HEK293 (cell line): ENCODE data around the gene RIMS4.

Experiments used
- OSR2 ChIP-seq: fragments of 450-650 bp; formaldehyde crosslinking; IDR thresholded peaks from 2 replicates; pipeline ENCODE4 v1.5.1; 2016; ENCODE audit warnings: missing biosample characterization, missing genetic modification characterization
- ZNF311 ChIP-seq: fragments of 450-650 bp; formaldehyde crosslinking; IDR thresholded peaks from 2 replicates; pipeline ENCODE4 v1.5.1; 2017; ENCODE audit warnings: missing biosample characterization, missing genetic modification characterization, borderline replicate concordance
- TF ChIP-seq, protein P1 (sequence below): fragments of 450-650 bp; formaldehyde crosslinking; IDR thresholded peaks from 2 replicates; pipeline ENCODE4 v1.5.1; 2016; ENCODE audit warnings: missing biosample characterization, missing genetic modification characterization

DNA sequence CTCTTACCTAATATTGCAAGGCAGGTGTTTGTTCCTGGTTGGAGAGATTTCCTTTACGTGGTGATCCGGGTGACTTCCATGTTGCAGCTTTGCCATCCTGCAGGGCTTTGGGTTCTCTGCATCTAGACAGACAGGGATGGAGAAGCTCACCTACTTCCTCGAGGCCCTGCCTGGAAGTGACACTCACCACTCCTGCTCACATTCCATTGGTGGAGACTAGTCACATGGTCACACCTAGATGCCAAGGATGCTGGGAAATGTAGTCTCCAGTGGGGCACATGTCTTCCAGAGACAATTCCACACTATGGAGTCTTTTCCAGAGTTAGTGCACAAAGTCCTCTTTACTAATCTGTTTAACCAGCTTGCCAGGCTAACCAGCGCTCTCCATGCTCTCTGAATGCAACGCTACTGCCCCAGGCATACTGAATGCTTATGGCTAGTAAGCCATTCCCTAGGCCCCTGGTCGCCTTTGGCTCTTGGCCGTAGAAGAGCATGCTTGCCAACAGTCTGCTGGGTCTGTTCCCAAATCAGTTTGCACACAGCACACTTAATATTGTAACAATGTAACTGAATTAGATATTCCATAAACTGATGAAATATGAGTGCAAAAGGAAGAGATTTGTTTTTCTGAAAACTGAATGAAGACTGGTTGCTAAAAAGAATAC, 71.4 kb downstream of the RIMS4 start:
- TF ChIP-seq, protein P1, sequence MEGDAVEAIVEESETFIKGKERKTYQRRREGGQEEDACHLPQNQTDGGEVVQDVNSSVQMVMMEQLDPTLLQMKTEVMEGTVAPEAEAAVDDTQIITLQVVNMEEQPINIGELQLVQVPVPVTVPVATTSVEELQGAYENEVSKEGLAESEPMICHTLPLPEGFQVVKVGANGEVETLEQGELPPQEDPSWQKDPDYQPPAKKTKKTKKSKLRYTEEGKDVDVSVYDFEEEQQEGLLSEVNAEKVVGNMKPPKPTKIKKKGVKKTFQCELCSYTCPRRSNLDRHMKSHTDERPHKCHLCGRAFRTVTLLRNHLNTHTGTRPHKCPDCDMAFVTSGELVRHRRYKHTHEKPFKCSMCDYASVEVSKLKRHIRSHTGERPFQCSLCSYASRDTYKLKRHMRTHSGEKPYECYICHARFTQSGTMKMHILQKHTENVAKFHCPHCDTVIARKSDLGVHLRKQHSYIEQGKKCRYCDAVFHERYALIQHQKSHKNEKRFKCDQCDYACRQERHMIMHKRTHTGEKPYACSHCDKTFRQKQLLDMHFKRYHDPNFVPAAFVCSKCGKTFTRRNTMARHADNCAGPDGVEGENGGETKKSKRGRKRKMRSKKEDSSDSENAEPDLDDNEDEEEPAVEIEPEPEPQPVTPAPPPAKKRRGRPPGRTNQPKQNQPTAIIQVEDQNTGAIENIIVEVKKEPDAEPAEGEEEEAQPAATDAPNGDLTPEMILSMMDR: no peak
- TF ChIP-seq OSR2 (tag by site-specific recombination) (no peak), ZNF311 (tag by site-specific recombination) (no peak)
